ENCODE data around the gene ETFB. TPM values are rescaled to one million over a fixed set of nuclear protein-coding genes. Genes with fewer than 3 reads are reported as not detected.

ETFB gene
- total and polyA plus RNA-seq, 4 donors = 129 to 713 (median 467) TPM

DNA sequence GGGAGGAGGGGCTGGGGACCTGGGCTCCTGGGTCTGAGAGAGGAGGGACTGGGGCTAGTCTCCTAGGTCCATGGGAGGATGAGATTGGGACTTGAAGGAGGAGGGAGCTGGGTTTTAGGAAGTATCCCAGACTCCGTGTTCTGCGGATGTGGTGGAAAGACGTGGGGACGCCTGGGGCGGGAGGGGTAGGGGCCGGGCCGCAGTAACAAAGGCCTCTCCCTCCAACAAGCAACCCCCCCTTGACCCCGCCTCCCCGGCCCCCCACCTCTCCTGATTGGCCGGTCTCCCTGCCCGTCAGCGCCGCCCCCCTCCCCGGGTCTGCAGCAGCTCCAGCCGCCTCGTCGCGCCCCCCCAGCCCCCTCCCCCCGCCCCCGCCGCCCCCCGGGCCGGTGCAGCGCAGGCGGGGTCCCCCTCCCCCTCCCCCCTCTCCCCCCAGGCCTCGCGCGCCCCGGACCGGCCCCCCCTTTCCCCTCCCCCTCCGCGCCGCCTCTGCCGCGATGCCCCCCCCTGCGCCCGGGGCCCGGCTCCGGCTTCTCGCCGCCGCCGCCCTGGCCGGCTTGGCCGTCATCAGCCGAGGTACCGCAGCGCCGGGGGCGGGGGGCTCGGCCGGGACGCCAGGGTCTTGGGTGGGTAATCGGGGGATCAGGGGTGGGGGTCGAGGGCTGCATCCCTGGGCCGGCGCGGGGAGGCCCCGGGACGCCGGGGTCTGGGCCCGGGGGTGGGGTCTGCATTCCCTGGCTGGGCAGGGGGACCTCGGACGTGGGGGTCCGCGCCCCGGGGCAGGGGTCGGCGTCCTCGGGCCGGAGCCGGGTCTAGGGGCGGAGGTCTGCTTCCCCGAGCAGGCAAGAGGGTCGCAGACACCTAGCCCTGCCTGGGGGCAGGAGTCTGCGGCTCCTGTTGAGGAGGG lies 54.6 kb downstream of the ETFB start, which contains the start of gene IGLON5 (continued):
- TF ChIP-seq, protein P1, sequence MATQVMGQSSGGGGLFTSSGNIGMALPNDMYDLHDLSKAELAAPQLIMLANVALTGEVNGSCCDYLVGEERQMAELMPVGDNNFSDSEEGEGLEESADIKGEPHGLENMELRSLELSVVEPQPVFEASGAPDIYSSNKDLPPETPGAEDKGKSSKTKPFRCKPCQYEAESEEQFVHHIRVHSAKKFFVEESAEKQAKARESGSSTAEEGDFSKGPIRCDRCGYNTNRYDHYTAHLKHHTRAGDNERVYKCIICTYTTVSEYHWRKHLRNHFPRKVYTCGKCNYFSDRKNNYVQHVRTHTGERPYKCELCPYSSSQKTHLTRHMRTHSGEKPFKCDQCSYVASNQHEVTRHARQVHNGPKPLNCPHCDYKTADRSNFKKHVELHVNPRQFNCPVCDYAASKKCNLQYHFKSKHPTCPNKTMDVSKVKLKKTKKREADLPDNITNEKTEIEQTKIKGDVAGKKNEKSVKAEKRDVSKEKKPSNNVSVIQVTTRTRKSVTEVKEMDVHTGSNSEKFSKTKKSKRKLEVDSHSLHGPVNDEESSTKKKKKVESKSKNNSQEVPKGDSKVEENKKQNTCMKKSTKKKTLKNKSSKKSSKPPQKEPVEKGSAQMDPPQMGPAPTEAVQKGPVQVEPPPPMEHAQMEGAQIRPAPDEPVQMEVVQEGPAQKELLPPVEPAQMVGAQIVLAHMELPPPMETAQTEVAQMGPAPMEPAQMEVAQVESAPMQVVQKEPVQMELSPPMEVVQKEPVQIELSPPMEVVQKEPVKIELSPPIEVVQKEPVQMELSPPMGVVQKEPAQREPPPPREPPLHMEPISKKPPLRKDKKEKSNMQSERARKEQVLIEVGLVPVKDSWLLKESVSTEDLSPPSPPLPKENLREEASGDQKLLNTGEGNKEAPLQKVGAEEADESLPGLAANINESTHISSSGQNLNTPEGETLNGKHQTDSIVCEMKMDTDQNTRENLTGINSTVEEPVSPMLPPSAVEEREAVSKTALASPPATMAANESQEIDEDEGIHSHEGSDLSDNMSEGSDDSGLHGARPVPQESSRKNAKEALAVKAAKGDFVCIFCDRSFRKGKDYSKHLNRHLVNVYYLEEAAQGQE (IDR thresholded peaks at IDR 0.05) = no peak
- TF ChIP-seq, protein P2, sequence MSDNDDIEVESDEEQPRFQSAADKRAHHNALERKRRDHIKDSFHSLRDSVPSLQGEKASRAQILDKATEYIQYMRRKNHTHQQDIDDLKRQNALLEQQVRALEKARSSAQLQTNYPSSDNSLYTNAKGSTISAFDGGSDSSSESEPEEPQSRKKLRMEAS (IDR thresholded peaks at IDR 0.05) = no peak

DNA sequence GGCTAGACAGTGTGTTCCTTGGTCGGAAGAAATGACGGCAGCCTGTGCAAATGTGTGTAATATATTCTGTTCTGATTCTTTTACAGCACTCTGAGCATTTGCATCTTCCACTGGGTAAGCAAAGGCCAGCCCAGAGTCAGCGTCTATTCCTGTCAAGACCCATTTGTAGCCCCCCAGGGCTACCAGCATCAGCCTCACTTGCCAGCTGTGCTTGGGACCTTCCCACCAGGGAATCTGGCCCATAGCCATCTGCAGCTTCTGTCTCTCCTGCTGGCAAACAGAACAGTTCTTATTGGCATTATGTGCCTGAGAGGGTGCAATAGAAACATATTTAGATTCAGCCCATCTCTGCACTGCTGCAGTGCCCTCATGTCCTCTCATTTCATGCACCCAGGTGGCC lies 60.7 kb downstream of the ETFB start:
- no peak overlapping the region for H3K27ac ChIP-seq (ENCODE audit: low read depth in 1 of 2, low read length in 2 of 2)
- DNase-seq (ENCODE audit: low spot score) = no peak
- peaks cover 0 to 3% (median 2%) of the 10 kb centered on the region in 4 donors for H3K27me3 ChIP-seq (ENCODE audit: control insufficient read depth in 4 of 4, insufficient read depth in 4 of 4, low read length in 3 of 4)
- 74% methylated on average over 3 of the region's 3 CpGs for WGBS
- peaks cover 4 to 21% (median 10%) of the 10 kb centered on the region in 4 donors for H3K9me3 ChIP-seq (ENCODE audit: control insufficient read depth in 4 of 4, low read length in 3 of 4)
- H3K4me1 ChIP-seq (ENCODE audit: control insufficient read depth in 4 of 4, insufficient read depth in 4 of 4, low read length in 3 of 4) = no peaks in the 10 kb centered on the region
- no peak for TF ChIP-seq RXRA (IDR thresholded peaks at IDR 0.05)
- no peak for TF ChIP-seq ZBTB33 (IDR thresholded peaks at IDR 0.05)
- no peak for TF ChIP-seq JUND (IDR thresholded peaks at IDR 0.05)
- TF ChIP-seq, protein P2 (IDR thresholded peaks at IDR 0.05) = no peak
- no peak for TF ChIP-seq HNF4G (IDR thresholded peaks at IDR 0.05)
- TF ChIP-seq NR2F2 (IDR thresholded peaks at IDR 0.05) = no peak
- no peak for TF ChIP-seq GABPA (IDR thresholded peaks at IDR 0.05 in 1 of 2, conservative IDR thresholded peaks at IDR 0.05 in 1 of 2)
- TF ChIP-seq, protein P3, sequence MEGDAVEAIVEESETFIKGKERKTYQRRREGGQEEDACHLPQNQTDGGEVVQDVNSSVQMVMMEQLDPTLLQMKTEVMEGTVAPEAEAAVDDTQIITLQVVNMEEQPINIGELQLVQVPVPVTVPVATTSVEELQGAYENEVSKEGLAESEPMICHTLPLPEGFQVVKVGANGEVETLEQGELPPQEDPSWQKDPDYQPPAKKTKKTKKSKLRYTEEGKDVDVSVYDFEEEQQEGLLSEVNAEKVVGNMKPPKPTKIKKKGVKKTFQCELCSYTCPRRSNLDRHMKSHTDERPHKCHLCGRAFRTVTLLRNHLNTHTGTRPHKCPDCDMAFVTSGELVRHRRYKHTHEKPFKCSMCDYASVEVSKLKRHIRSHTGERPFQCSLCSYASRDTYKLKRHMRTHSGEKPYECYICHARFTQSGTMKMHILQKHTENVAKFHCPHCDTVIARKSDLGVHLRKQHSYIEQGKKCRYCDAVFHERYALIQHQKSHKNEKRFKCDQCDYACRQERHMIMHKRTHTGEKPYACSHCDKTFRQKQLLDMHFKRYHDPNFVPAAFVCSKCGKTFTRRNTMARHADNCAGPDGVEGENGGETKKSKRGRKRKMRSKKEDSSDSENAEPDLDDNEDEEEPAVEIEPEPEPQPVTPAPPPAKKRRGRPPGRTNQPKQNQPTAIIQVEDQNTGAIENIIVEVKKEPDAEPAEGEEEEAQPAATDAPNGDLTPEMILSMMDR (IDR thresholded peaks at IDR 0.05; ENCODE audit: low read depth, low read length, missing input control) = no peak
- TF ChIP-seq SP1 (IDR thresholded peaks at IDR 0.05) = no peak
- TF ChIP-seq YY1 (IDR thresholded peaks at IDR 0.05) = no peak
- no peak for TF ChIP-seq FOXA1 (IDR thresholded peaks at IDR 0.05)
- TF ChIP-seq ATF3 (IDR thresholded peaks at IDR 0.05) = no peak
- TF ChIP-seq FOXA2 (IDR thresholded peaks at IDR 0.05) = no peak
- no peaks in the 10 kb centered on the region for H3K36me3 ChIP-seq (ENCODE audit: control insufficient read depth in 4 of 4, insufficient read depth in 3 of 4, low read depth in 1 of 4, low read length in 3 of 4)
- H3K9ac ChIP-seq (ENCODE audit: low read depth in 1 of 2, low read length in 2 of 2) = no peak overlapping the region
- H3K4me3 ChIP-seq (ENCODE audit: low read depth in 1 of 3, low read length in 3 of 3) = no peak overlapping the region

Measured in liver (tissue), 9 donors.